Mucosa of stomach (tissue), 1 donor: Measurements from ENCODE around the gene LRBA.

Experiments
- H3K27me3 ChIP-seq: one replicate; pipeline ENCODE4 v1.7.0; 2013; ENCODE audit warnings: mild to moderate bottlenecking, low read length; ENCODE audit not compliant: control insufficient read depth, insufficient read depth
- H3K36me3 ChIP-seq: one replicate; pipeline ENCODE4 v1.7.0; 2013; ENCODE audit warnings: low read length; ENCODE audit not compliant: control insufficient read depth, insufficient read depth
- H3K4me1 ChIP-seq: one replicate; pipeline ENCODE4 v1.7.0; 2013; ENCODE audit warnings: mild to moderate bottlenecking, low read length; ENCODE audit not compliant: control insufficient read depth, insufficient read depth
- H3K4me3 ChIP-seq: one replicate; pipeline ENCODE4 v1.7.0; 2013; ENCODE audit warnings: low read length
- H3K9ac ChIP-seq: one replicate; pipeline ENCODE4 v1.7.0; 2013; ENCODE audit warnings: mild to moderate bottlenecking, low read length, moderate library complexity
- H3K9me3 ChIP-seq: one replicate; pipeline ENCODE4 v1.7.0; 2013; ENCODE audit warnings: mild to moderate bottlenecking, low read length, moderate library complexity; ENCODE audit not compliant: control insufficient read depth
- donor health status: Pancreatic carcinoma.

The LRBA gene

DNA sequence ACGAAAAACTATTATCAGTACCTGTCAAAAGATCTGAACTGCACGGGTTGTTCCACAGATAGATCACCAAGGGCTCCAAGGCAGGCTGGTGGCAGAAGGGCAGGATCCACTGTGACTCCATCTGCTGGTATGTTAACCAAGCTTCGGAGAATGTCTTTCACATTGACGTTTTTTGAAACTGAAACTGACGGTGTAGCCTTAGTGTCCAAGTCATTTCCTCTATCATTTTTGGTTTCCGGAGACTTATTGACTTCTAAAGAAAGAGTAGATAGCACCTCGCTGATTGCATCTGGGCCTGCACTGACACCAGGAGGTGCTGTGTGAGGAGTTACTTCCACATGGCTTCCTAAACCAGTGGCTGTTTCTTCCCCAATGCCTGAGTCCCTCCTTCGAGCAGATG, 186.9 kb downstream of the LRBA start:
- no peaks in the 10 kb centered on the region for H3K9me3 ChIP-seq
- H3K4me1 ChIP-seq: no peaks in the 10 kb centered on the region
- H3K4me3 ChIP-seq: no peak overlapping the region
- no peaks in the 10 kb centered on the region for H3K36me3 ChIP-seq
- H3K9ac ChIP-seq: no peak overlapping the region
- no peaks in the 10 kb centered on the region for H3K27me3 ChIP-seq

DNA sequence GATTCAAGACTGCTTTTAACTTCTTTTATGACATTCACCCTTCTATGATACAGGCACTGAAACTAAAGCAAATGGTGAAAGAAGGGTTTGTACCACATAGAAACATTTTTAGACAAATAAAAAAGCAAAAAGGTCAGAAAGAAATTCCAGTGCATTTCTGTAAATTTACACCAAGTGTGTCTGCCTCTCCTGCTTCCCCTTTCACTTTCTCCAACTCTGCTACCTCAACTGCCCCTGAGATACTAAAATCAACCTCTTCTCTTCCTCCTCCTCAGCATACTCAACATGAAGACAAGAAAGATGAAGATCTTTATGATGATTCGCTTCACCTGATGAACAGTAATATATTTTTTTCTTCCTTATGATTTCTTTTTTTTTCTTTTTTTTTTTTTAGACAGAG, 187.9 kb downstream of the LRBA start:
- H3K27me3 ChIP-seq: no peaks in the 10 kb centered on the region
- H3K9me3 ChIP-seq: no peaks in the 10 kb centered on the region
- H3K4me3 ChIP-seq: no peak overlapping the region
- no peaks in the 10 kb centered on the region for H3K4me1 ChIP-seq
- no peak overlapping the region for H3K9ac ChIP-seq
- no peaks in the 10 kb centered on the region for H3K36me3 ChIP-seq

DNA sequence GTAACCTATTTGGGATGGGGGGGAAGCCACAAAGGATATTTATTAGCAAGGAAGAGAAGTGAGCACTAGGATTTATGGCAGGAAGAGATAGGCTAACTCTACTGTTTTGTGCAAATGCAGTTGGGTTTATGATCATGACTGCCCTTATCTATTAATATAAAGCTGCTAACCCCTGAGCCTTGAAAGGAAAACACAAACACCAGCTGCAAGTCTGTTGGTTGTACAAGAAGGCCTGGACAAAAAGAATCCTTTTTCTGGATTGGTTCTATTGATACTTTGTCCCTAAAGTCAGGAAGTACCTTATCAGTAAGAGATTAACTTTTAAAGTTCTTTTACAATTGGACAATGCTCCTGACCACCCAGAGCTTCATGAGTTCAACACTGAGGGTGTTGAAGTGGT, 188.8 kb downstream of the LRBA start:
- no peak overlapping the region for H3K4me3 ChIP-seq
- no peaks in the 10 kb centered on the region for H3K27me3 ChIP-seq
- no peaks in the 10 kb centered on the region for H3K36me3 ChIP-seq
- H3K9ac ChIP-seq: no peak overlapping the region
- H3K9me3 ChIP-seq: no peaks in the 10 kb centered on the region
- no peaks in the 10 kb centered on the region for H3K4me1 ChIP-seq

DNA sequence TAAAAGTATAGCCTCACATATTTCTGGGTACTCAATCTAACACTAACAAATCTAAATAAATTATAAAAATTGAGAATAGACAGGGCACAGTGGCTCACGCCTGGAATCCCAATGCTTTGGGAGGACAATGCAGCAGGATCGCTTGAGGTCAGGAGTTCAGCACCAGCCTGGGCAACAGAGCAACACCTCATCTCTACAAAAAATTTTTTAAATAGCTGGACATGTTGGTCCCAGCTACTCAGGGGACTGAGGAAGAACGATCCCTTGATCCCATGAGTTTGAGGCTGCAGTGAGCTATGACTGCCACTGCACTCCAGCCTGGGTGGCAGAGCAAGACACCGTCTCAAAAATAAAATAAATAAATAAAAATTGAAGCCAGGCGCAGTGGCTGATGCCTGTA, 192.7 kb downstream of the LRBA start:
- no peaks in the 10 kb centered on the region for H3K36me3 ChIP-seq
- no peak overlapping the region for H3K4me3 ChIP-seq
- H3K27me3 ChIP-seq: no peaks in the 10 kb centered on the region
- no peaks in the 10 kb centered on the region for H3K4me1 ChIP-seq
- no peaks in the 10 kb centered on the region for H3K9me3 ChIP-seq
- H3K9ac ChIP-seq: no peak overlapping the region

DNA sequence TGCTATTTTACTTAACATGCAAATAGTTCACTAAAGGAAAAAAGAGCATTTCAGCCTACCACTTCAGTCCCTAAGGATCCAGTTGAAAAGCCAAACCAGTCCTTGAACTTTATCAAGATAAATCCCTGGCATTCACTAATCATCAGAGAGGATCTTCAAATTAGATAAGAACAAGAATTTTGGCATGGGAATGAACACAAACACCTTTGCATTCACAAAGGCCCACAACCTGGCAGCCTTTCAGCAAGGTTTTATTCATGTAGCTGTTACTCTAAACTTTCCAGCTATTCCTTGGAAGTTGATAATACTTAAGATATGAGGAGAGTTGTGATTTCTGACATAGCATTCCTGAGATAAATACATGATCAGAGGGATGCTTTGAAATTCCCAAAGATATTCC, 193.4 kb downstream of the LRBA start:
- Histone ChIP-seq H3K9ac (no peak overlapping the region), H3K4me3 (no peak overlapping the region)

DNA sequence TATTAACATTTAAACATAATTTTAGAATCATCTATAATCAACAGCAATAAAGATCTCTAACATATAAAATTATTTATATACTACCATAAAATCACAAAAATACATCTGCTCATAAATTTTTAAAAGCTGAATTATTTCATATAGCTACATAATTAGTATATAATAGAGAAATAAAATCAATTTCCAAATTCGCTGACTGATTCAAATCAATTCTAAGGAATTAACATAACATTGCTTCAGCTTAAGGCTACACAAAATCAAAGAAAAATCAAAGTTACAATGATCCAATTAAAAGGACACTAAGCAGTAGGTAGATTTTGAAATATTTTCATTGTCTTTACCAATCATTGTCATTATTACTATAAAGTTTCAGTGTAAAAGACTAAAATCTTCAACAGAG, 194.7 kb downstream of the LRBA start:
- Histone ChIP-seq H3K4me1 (no peaks in the 10 kb centered on the region), H3K9me3 (no peaks in the 10 kb centered on the region), H3K36me3 (no peaks in the 10 kb centered on the region), H3K9ac (no peak overlapping the region), H3K4me3 (no peak overlapping the region), H3K27me3 (no peaks in the 10 kb centered on the region)

More for the DNA sequence above, 193.4 kb downstream of the LRBA start:
- Histone ChIP-seq H3K36me3 (no peaks in the 10 kb centered on the region), H3K27me3 (no peaks in the 10 kb centered on the region), H3K4me1 (no peaks in the 10 kb centered on the region), H3K9me3 (no peaks in the 10 kb centered on the region)

DNA sequence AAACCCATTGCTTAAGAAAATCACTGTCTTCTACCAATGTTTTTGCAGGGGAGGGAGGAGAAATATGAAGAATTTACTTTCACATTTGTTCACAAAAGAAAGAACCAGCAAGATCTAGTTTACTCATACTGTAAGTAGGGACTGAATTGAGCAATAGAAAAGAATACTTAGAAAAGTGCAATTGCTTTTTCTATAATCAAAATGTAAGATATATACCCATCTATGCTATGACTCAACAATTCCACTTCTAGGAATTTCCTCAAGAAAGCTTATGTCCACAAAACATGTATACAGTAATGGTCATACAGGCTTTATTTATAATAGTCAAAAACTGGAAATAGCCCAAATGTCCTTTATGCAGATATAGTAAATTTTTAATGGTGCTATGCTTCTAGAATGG, 196.4 kb downstream of the LRBA start:
- Histone ChIP-seq H3K9me3 (no peaks in the 10 kb centered on the region), H3K4me1 (no peaks in the 10 kb centered on the region), H3K36me3 (no peaks in the 10 kb centered on the region), H3K4me3 (no peak overlapping the region), H3K27me3 (no peaks in the 10 kb centered on the region), H3K9ac (no peak overlapping the region)

GRCh38 chr4:150817804-150818528, 197.1 kb downstream of the LRBA start:
- Histone ChIP-seq H3K4me3 (no peak overlapping the region), H3K9me3 (no peaks in the 10 kb centered on the region)

GRCh38 chr4:150817017-150817416, 198.1 kb downstream of the LRBA start:
- Histone ChIP-seq H3K4me3 (no peak overlapping the region), H3K36me3 (no peaks in the 10 kb centered on the region), H3K9me3 (no peaks in the 10 kb centered on the region), H3K9ac (no peak overlapping the region), H3K4me1 (no peaks in the 10 kb centered on the region), H3K27me3 (no peaks in the 10 kb centered on the region)

More at GRCh38 chr4:150817804-150818528, 197.1 kb downstream of the LRBA start:
- H3K9ac ChIP-seq: no peak overlapping the region
- no peaks in the 10 kb centered on the region for H3K36me3 ChIP-seq
- H3K4me1 ChIP-seq: no peaks in the 10 kb centered on the region
- H3K27me3 ChIP-seq: no peaks in the 10 kb centered on the region

GRCh38 chr4:150816491-150816890, 198.6 kb downstream of the LRBA start:
- Histone ChIP-seq H3K9me3 (no peaks in the 10 kb centered on the region), H3K4me1 (no peaks in the 10 kb centered on the region), H3K36me3 (no peaks in the 10 kb centered on the region), H3K27me3 (no peaks in the 10 kb centered on the region), H3K9ac (no peak overlapping the region), H3K4me3 (no peak overlapping the region)

DNA sequence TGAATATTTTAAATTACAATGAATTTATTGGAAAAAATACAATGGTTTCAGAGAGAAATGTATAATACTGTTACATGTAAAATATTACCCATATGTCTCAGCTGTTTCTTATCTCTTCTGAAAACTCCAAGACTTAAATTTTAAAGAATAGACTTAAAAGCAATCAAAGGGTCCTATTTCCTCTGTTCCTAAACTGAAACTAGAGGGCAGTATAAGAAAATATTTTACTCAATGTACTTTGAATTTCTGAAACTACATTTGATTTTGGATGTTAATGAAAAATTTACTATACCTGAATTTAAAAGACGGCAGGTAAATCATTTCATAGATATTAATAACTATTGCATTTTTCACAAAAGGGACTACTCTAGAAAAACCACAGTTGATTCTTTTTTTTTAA, 200.2 kb downstream of the LRBA start:
- Histone ChIP-seq H3K36me3 (no peaks in the 10 kb centered on the region), H3K9me3 (no peaks in the 10 kb centered on the region), H3K27me3 (no peaks in the 10 kb centered on the region), H3K9ac (no peak overlapping the region), H3K4me3 (no peak overlapping the region), H3K4me1 (no peaks in the 10 kb centered on the region)

- Histone ChIP-seq H3K4me3 (no peak overlapping the region), H3K4me1 (no peaks in the 10 kb centered on the region), H3K9ac (no peak overlapping the region), H3K9me3 (no peaks in the 10 kb centered on the region), H3K27me3 (no peaks in the 10 kb centered on the region), H3K36me3 (no peaks in the 10 kb centered on the region)
Measured at GRCh38 chr4:150805183-150806025, 209.7 kb downstream of the LRBA start.
